OCI-LY3 (cell line): Measurements from ENCODE around the gene MTFMT.

ENCODE experiments used
- EZH2phosphoT487 ChIP-seq: fragments of 200-600 bp; shearing (Covaris generic); IDR thresholded peaks from 2 replicates; pipeline ENCODE4 v1.6.1; 2018; ENCODE audit warnings: antibody characterized with exemption, mixed run types, low read depth
- TF ChIP-seq, protein P1 (sequence below): fragments of 200-600, 300-600 bp; sonication (generic); IDR thresholded peaks from 2 replicates; pipeline ENCODE4 v1.5.1; 2014; ENCODE audit warnings: antibody characterized with exemption, low read length, low read depth

- TF ChIP-seq, protein P1, sequence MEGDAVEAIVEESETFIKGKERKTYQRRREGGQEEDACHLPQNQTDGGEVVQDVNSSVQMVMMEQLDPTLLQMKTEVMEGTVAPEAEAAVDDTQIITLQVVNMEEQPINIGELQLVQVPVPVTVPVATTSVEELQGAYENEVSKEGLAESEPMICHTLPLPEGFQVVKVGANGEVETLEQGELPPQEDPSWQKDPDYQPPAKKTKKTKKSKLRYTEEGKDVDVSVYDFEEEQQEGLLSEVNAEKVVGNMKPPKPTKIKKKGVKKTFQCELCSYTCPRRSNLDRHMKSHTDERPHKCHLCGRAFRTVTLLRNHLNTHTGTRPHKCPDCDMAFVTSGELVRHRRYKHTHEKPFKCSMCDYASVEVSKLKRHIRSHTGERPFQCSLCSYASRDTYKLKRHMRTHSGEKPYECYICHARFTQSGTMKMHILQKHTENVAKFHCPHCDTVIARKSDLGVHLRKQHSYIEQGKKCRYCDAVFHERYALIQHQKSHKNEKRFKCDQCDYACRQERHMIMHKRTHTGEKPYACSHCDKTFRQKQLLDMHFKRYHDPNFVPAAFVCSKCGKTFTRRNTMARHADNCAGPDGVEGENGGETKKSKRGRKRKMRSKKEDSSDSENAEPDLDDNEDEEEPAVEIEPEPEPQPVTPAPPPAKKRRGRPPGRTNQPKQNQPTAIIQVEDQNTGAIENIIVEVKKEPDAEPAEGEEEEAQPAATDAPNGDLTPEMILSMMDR = no peak
- no peak for TF ChIP-seq EZH2phosphoT487
These were observed 26.7 kb upstream of the MTFMT start for GRCh38 chr15:65056106-65056505.
